HCEC 1CT (cell line): Measurements from ENCODE around the gene SLC2A14.
"Not testable (repeated sequence)": the region's sequence is repeated elsewhere in the genome, so short reads cannot be mapped to it uniquely, and the experiment has no call there.

ENCODE experiments used
- DNase-seq: peaks from one replicate; pipeline ENCODE4 v3.0.0-alpha.2; 2017

The SLC2A14 gene

DNA sequence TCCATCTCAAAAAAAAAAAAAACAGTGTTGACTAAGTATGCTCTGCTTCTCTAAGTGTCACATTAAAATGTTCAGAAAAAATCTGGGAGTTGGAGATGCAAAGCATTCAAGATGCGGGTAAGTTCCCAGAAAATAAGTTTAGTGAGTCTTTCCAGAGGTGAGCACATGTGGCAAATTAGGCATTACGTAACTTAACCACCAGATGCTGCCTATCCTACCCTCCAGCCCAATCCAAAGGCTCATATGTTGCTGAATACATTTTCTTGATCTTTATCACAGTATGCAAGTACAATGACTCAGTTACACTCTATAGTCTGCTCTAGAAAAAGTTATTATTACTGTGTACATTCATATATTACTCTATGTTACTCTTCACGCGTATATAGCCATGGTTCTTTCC is 3.6 kb downstream of the SLC2A14 start:
- DNase-seq = peak; percentile 63

DNA sequence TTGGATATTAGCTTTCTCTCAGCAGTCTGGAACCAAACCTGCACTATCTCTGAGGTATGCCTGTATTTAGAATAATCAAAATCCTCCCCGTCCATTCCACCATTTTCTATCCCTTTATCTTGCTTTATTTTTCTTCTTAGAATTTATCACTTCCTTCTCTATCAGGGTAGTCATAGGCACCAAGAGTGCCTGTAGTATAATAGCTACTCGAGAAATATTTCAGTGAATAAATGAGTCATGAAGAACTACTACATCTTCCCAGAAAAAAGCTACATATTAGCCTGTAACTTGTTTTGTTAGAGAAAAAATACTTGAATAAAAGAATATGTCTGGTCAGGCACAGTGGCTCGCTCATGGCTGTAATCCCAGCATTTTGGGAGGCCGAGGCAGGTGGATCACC is 4.3 kb downstream of the SLC2A14 start:
- DNase-seq = peak; percentile 32

DNA sequence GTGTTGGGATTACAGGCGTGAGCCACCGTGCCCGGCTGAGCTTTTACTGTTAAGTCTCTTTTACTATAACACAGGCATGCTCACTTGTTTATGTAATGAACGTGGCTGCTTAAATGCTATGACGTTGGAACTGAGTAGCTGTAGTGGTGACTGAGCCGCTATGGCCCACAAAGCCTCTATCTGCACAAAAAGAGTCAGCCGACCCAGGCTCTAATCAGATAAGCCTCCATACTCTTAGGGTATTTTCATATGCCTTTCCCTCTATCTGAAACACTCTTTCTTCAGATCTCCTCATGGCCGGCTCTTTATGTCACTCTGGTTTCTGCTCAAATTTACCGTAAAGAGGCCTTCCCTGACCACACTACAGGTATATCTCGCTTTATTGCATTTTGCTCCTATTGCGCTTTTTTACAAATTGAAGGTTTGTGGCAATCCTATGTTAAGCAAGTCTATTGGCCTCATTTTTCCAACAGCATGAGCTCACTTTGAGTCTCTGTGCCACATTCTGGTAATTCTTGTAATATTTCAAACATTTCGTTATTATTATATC is 8.0 kb downstream of the SLC2A14 start:
- DNase-seq = no peak

DNA sequence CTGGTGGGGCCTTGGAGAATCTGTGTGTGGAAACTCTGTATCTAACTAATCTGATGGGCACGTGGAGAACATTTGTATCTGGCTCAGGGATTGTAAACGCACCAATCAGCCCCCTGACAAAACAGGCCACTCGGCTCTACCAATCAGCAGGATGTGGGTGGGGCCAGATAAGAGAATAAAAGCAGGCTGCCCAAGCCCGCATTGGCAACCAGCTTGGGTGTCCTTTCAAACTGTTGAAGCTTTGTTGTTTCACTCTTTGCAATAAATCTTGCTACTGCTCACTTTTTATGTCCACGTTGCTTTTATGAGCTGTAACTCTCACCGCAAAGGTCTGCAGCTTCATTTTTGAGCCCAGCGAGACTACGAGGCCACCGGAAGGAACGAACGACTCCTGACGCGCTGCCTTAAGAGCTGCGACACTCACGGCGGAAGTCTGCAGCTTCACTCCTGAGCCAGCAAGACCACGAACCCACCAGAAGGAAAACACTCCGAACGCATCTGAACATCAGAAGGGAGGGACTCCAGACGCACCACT is 9.8 kb downstream of the SLC2A14 start:
- not testable (repeated sequence) for DNase-seq

- DNase-seq = not testable (repeated sequence)
Measured at GRCh38 chr12:7862301-7862700, 10.4 kb downstream of the SLC2A14 start.

DNA sequence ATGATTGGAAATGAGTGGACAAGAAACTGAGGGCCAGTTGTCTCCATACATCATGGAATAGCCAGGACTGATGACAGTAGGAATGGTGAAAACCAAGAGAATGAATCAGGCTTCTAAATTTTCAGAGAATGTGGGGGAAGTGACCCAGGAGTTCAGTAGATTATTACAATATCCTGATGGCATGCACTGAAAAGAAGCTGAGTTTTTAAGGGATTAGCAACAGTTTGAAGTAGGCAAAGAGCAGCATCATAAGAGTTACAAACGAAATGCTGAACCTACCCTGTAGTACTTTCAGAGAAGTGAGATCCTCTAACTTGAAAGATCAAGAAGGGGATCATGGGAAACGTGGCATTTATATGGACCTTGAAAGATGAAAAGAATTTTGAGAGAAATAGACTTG is 13.2 kb downstream of the SLC2A14 start:
- peak; percentile 79 for DNase-seq

DNA sequence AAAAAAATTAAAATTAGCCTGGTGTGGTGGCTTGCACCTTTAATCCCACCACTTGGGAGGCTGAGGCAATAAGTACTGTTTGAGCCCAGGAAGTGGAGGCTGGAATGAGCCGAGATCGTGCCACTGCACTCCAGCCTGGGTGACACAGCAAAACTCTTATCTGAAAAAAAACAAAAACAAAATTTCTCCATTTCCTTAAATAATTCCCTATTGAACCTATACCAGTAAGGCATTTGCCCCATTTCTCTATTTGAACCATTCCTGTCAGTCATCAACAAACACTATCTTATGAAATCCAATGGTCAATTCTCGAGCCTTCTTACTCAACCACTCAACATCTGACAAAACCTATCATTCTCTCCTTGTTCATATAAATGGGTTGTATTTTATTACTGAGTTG is 14.7 kb downstream of the SLC2A14 start:
- DNase-seq = no peak

DNA sequence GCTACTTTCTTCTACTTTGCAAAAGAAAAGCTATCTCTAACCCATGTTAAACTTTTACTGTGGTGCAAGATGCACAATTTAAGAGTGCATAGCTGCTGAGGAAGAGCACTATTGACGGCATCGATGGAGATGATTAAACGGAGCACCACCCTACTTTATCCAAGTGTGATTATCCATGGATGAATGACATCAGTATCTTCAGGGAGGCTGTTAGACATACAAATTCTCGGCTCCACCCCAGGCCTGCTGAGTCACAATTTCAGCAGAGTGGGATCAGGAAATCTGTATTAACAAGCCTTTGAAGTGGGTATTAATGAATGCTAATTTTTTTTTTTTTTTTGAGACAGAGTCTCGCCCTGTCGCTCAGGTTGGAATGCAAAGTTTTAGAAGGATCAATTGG is 16.2 kb downstream of the SLC2A14 start:
- no peak for DNase-seq

DNA sequence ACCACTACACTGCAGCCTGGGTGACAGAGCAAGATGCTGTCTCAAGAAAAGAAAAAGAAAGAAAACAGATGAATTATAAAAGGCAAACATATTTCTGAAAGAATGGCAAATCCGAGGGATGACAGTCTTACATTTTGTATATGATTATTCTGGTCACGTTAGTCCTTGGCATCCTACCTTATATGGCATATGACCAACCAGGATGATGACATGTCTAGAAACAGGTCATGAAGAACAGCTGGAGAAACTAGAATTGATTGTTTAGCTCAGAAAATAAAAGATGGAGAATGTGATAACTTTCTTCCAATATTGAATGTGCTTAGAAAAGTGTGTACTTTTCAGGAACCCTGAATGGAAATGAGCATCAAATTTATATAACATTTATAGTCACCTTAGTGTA is 19.2 kb downstream of the SLC2A14 start:
- DNase-seq = no peak

DNA sequence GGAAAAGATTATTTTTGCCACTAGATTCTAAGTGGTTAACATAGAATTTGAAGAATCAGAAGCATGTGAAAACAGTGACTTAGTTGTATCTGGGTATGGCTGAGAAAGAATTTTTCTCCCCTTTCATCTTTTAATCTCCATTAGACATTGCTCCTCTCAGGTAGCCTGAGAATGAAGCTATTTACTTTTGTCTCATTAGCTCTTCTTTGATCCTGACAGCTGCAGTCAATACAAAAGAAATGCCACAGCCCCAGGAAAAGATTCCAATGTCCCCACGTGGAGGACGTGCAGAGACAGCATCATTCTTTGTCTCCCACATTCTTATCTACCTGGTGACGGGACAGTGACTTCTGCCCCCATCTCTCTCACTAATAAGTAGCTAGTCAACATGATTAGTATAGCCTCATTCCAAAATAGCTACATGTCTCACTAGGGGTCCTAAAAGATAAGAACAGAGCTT is 21.1 kb downstream of the SLC2A14 start:
- DNase-seq = not testable (repeated sequence)

- DNase-seq = not testable (repeated sequence)
Measured at GRCh38 chr12:7850099-7850498, 22.6 kb downstream of the SLC2A14 start.

GRCh38 chr12:7848098-7848422 is 24.7 kb downstream of the SLC2A14 start:
- DNase-seq = not testable (repeated sequence)

- not testable (repeated sequence) for DNase-seq
Measured at GRCh38 chr12:7847226-7848097, 25.3 kb downstream of the SLC2A14 start.

- no peak for DNase-seq
Measured at GRCh38 chr12:7844116-7844515, 28.6 kb downstream of the SLC2A14 start.

DNA sequence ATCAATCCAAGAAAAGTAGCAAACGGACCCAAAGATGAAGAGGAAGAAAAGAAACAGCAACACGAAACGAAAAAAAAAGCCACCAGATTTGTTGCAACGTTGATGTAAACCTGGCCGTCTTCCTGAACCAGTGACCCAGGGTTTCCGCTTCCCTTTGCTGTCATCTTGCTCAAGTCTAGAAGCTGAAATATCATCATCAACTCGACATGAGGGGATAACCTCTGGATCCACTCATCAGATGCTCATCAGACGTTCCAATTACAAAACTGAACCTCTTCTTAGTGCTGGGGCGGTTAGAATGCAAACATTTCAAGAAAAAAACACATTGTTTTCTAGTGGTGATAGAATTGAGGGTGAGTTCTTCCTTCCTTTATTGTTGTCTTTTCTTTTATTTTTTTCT is 29.1 kb downstream of the SLC2A14 start:
- DNase-seq = not testable (repeated sequence)

- not testable (repeated sequence) for DNase-seq
Measured at GRCh38 chr12:7843149-7843548, 29.6 kb downstream of the SLC2A14 start.

- not testable (repeated sequence) for DNase-seq
Measured at GRCh38 chr12:7842444-7842843, 30.3 kb downstream of the SLC2A14 start.

DNA sequence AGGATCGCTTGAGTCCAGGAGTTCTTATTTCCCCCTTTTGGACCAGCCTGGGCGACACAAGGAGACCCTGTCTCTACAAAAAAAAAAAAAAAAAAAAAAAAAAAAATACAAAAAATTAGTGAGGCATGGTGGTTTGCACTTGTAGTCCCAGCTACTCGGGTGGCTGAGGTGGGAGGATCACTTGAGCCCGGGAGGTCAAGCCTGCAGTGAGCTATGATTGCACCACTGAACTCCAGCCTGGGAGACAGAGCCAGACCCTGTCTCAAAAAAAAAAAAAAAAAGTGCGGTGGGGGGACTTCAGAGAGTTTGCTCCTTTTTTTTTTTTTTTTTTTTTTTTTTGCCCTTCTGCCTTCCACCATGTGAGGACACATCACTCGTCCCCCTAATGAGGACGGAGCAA is 32.9 kb downstream of the SLC2A14 start:
- not testable (repeated sequence) for DNase-seq

GRCh38 chr12:7839226-7839625 is 33.5 kb downstream of the SLC2A14 start:
- not testable (repeated sequence) for DNase-seq

- no peak for DNase-seq
Measured at GRCh38 chr12:7837366-7837765, 35.3 kb downstream of the SLC2A14 start.

DNA sequence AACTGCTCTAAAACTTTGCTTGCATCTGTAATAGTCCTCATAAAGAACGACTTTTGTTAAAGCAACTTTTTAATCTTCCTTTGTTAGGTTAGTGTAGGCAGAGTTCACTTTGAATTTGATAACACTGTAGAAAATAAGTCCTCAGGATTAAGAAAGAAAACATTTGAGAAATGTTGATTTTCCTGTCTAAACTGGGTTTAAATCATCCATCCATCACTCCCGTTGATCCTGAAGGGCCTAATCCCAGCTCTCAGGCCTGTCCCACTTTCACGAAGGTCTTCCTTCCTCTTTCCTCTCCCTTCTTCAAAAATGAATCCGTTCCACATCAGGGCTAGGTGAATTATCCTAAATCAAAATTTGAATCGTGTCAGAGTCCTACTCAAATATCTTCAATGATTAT is 36.9 kb downstream of the SLC2A14 start:
- no peak for DNase-seq

- DNase-seq = no peak
Measured at GRCh38 chr12:7835116-7835515, 37.6 kb downstream of the SLC2A14 start.

GRCh38 chr12:7834701-7835100 is 38.0 kb downstream of the SLC2A14 start:
- peak; percentile 8 for DNase-seq

GRCh38 chr12:7833831-7834230 is 38.9 kb downstream of the SLC2A14 start:
- no peak for DNase-seq
